Amygdala (tissue), 56 donors: ENCODE measurements around the gene AP1S1.
A peak's percentile ranks its signal among the peaks of the same experiment; 100 is the strongest.
"Not testable (repeated sequence)": the region's sequence is repeated elsewhere in the genome, so short reads cannot be mapped to it uniquely, and the experiment has no call there.

Source experiments
- DNase-seq, 56 donors: peaks; one replicate each; lab custom pipeline; 2025; lab: John Stamatoyannopoulos, UW

Gene AP1S1

GRCh38 chr7:101124376-101125056, 29.8 kb upstream of the AP1S1 start:
- DNase-seq: peak in 1 of 56 donors; percentile 3

- DNase-seq: peak in 15 of 56 donors; percentile 6 to 65 (median 15)
Observed at GRCh38 chr7:101125989-101126650, 28.2 kb upstream of the AP1S1 start.

- peak in 15 of 56 donors; percentile 5 to 69 (median 21) for DNase-seq
Observed at GRCh38 chr7:101126651-101127459, 27.4 kb upstream of the AP1S1 start, which contains the start of gene SERPINE1. Gene SERPINE1, plus strand, starts transcription at chr7:101127104. Its CDS starts 1,290 bp downstream, at chr7:101128394.

GRCh38 chr7:101127460-101128039, 26.7 kb upstream of the AP1S1 start:
- DNase-seq: no peak

- DNase-seq: no peak
Observed at GRCh38 chr7:101128040-101128834, 26.0 kb upstream of the AP1S1 start.

- DNase-seq: no peak
Observed at GRCh38 chr7:101129603-101130117, 24.6 kb upstream of the AP1S1 start.

GRCh38 chr7:101132626-101133600, 21.4 kb upstream of the AP1S1 start:
- DNase-seq: not testable (repeated sequence)

GRCh38 chr7:101133621-101134398, 20.5 kb upstream of the AP1S1 start:
- no peak for DNase-seq

GRCh38 chr7:101134399-101134980, 19.8 kb upstream of the AP1S1 start:
- peak in 1 of 56 donors; percentile 21 for DNase-seq

GRCh38 chr7:101137651-101138212, 16.5 kb upstream of the AP1S1 start:
- DNase-seq: no peak

GRCh38 chr7:101138213-101138870, 15.9 kb upstream of the AP1S1 start:
- DNase-seq: peak in 26 of 56 donors; percentile 7 to 65 (median 32)

GRCh38 chr7:101140339-101140699, 14.0 kb upstream of the AP1S1 start:
- no peak for DNase-seq

- no peak for DNase-seq
Observed at GRCh38 chr7:101140746-101141382, 13.4 kb upstream of the AP1S1 start.

GRCh38 chr7:101151908-101152651, 2.2 kb upstream of the AP1S1 start:
- DNase-seq: no peak

- DNase-seq: no peak
Observed at GRCh38 chr7:101154693-101155102, 422 bp downstream of the AP1S1 start.
